ENCODE data around the gene ARHGAP44. TPM values are rescaled to one million over a fixed set of nuclear protein-coding genes. Genes with fewer than 3 reads are reported as not detected.

The ARHGAP44 gene
- total and polyA plus RNA-seq, 9 of the 15 experiments (the other 6 are each of a cell fraction or from before 2014, with no cell fraction given) = 0.01 to 0.68 (median 0.07) TPM; not detected in 1

- no peaks in the 10 kb centered on the region for H3K9me1 ChIP-seq (ENCODE audit: control insufficient read depth, insufficient read depth, low read length)
- H4K20me1 ChIP-seq (replicated peaks; ENCODE audit: control insufficient read depth, insufficient read depth, low read length) = 0 out of 2 replicates have a peak, but pooled peaks cover 14% of the 10 kb centered on the region
- H3K79me2 ChIP-seq (ENCODE audit: control insufficient read depth, insufficient read depth, low read length) = no peaks in the 10 kb centered on the region
- intact Hi-C loops (cut with micrococcal nuclease) (no loop called here), in situ Hi-C loops (cut with MboI) (no loop called here)
- DNase-seq (ENCODE audit: extremely low read depth in 1 of 4, low spot score in 3 of 4) (no peak), ATAC-seq (no peak), FAIRE-seq (no peak)
- no peak overlapping the region for H3K27ac ChIP-seq (ENCODE audit: extremely low read depth, low read depth, low read length)
- ChIA-PET POLR2A (interaction anchor here (1.1 kb wide), 1 partner anchor 10 kb away, joined by 3 read pairs; no protein-coding TSS in a partner anchor), CTCF (ENCODE audit: low intra/inter-chr PET ratio) (interaction anchor here (1.5 kb wide), 1 partner anchor 821 kb away, joined by 4 read pairs; no protein-coding TSS in a partner anchor)
- no TSS peak for BruUV-seq (replicated peaks)
- H3K9ac ChIP-seq (ENCODE audit: insufficient read depth in 1 of 2, low read depth in 2 of 2, low read length in 2 of 2) = peak overlapping the region in 1 of 2 experiments; percentile 17; a peak in 1 of 4 replicates
- no peaks in the 10 kb centered on the region for H3K9me3 ChIP-seq (replicated peaks; ENCODE audit: control insufficient read depth, insufficient read depth, low read depth, low read length)
- no peak overlapping the region for H3K4me3 ChIP-seq
- H2AFZ ChIP-seq (ENCODE audit: low read depth, low read length) = no peak overlapping the region
- no peaks in the 10 kb centered on the region for H3K27me3 ChIP-seq (ENCODE audit: control insufficient read depth in 2 of 2, insufficient read depth in 2 of 2, low read length in 2 of 2)
- H3K36me3 ChIP-seq (ENCODE audit: control insufficient read depth, insufficient read depth, low read length) = peaks cover 85% of the 10 kb centered on the region
- WGBS (ENCODE audit: insufficient coverage, low coverage, missing lambda C conversion rate) = 94% methylated on average over 7 of the region's 15 CpGs
- TF ChIP-seq NFIC (IDR thresholded peaks at IDR 0.05) = peak; percentile 65
- no peak for TF ChIP-seq KAT7 (CRISPR knock-in tag; IDR thresholded peaks at IDR 0.05; ENCODE audit: borderline replicate concordance)
- no peak overlapping the region for H3K4me2 ChIP-seq (ENCODE audit: insufficient read depth, low read length)
- H3K4me1 ChIP-seq (replicated peaks in 1 of 2; ENCODE audit: control insufficient read depth in 2 of 2, insufficient read depth in 2 of 2, low read length in 2 of 2) = peaks cover 0 to 4% of the 10 kb centered on the region in 2 experiments; a peak in 2 of 5 replicates
Measured at GRCh38 chr17:13001991-13002615, 212.8 kb downstream of the ARHGAP44 start.

- Histone ChIP-seq H3K9me1 (ENCODE audit: control insufficient read depth, insufficient read depth, low read length) (no peaks in the 10 kb centered on the region), H4K20me1 (replicated peaks; ENCODE audit: control insufficient read depth, insufficient read depth, low read length) (0 out of 2 replicates have a peak, but pooled peaks cover 14% of the 10 kb centered on the region), H2AFZ (ENCODE audit: low read depth, low read length) (no peak overlapping the region), H3K27me3 (ENCODE audit: control insufficient read depth in 2 of 2, insufficient read depth in 2 of 2, low read length in 2 of 2) (no peaks in the 10 kb centered on the region), H3K9me3 (replicated peaks; ENCODE audit: control insufficient read depth, insufficient read depth, low read depth, low read length) (no peaks in the 10 kb centered on the region), H3K36me3 (ENCODE audit: control insufficient read depth, insufficient read depth, low read length) (peaks cover 81% of the 10 kb centered on the region), H3K4me2 (ENCODE audit: insufficient read depth, low read length) (no peak overlapping the region), H3K4me3 (no peak overlapping the region), H3K79me2 (ENCODE audit: control insufficient read depth, insufficient read depth, low read length) (no peaks in the 10 kb centered on the region), H3K4me1 (replicated peaks in 1 of 2; ENCODE audit: control insufficient read depth in 2 of 2, insufficient read depth in 2 of 2, low read length in 2 of 2) (peaks cover 0 to 4% of the 10 kb centered on the region in 2 experiments; a peak in 2 of 5 replicates), H3K27ac (ENCODE audit: extremely low read depth, low read depth, low read length) (no peak overlapping the region), H3K9ac (ENCODE audit: insufficient read depth in 1 of 2, low read depth in 2 of 2, low read length in 2 of 2) (no peak overlapping the region)
- DNase-seq (ENCODE audit: extremely low read depth in 1 of 4, low spot score in 3 of 4) (peak; percentile 46 to 63 (median 48)), ATAC-seq (peak; percentile 89), FAIRE-seq (peak; percentile 73)
- intact Hi-C loops (cut with micrococcal nuclease) = no loop called here
- 48% methylated on average over 6 of the region's 15 CpGs for WGBS (ENCODE audit: insufficient coverage, low coverage, missing lambda C conversion rate)
- in situ Hi-C loops (cut with MboI) = no loop called here
- POLR2A ChIA-PET = no interaction called here
- no TSS peak for BruUV-seq (replicated peaks)
- CTCF ChIA-PET (ENCODE audit: low intra/inter-chr PET ratio) = interaction anchor here (1.5 kb wide), 1 partner anchor 822 kb away, joined by 4 read pairs; no protein-coding TSS in a partner anchor
- TF ChIP-seq RAD21 (CRISPR knock-in tag; conservative IDR thresholded peaks at IDR 0.05 in 1 of 2, IDR thresholded peaks at IDR 0.05 in 1 of 2) = peak; percentile 27 to 48; a peak in 2 of 4 replicates
- TF ChIP-seq, protein P1, sequence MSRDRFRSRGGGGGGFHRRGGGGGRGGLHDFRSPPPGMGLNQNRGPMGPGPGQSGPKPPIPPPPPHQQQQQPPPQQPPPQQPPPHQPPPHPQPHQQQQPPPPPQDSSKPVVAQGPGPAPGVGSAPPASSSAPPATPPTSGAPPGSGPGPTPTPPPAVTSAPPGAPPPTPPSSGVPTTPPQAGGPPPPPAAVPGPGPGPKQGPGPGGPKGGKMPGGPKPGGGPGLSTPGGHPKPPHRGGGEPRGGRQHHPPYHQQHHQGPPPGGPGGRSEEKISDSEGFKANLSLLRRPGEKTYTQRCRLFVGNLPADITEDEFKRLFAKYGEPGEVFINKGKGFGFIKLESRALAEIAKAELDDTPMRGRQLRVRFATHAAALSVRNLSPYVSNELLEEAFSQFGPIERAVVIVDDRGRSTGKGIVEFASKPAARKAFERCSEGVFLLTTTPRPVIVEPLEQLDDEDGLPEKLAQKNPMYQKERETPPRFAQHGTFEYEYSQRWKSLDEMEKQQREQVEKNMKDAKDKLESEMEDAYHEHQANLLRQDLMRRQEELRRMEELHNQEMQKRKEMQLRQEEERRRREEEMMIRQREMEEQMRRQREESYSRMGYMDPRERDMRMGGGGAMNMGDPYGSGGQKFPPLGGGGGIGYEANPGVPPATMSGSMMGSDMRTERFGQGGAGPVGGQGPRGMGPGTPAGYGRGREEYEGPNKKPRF (IDR thresholded peaks at IDR 0.05; ENCODE audit: low read depth, low read length) = no peak
- no peak for TF ChIP-seq PTBP1 (IDR thresholded peaks at IDR 0.05; ENCODE audit: low read depth, low read length)
- peak; percentile 56 for TF ChIP-seq CTCFL (IDR thresholded peaks at IDR 0.05; ENCODE audit: borderline replicate concordance, insufficient read depth, low read depth, low read length, poor library complexity, severe bottlenecking)
Measured at GRCh38 chr17:13002761-13003453, 213.6 kb downstream of the ARHGAP44 start.

All from K562 (cell line).